ENCODE data around the gene KRTAP6-3. TPM values are rescaled to one million over a fixed set of nuclear protein-coding genes. Genes with fewer than 3 reads are reported as not detected.

KRTAP6-3 gene
- total and polyA plus RNA-seq, 12 donors: not detected

DNA sequence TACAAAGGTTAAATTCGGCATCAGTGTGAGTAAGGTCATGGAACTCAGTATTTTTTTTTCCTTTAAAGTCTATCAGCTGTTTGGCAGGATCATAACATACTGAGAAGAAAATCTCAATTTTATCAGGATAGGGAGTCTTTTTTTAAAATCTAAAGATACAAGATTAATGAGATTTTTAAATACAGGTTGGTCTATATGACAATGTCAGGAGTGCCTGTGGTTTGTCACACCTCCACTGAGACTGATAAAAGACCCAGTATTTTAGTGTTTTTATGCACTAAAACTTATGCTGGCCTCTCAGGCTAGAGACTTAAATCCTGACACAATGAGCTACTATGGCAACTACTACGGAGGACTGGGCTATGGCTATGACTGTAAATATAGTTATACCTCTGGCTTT lies 50.3 kb downstream of the KRTAP6-3 start, which contains the start of gene KRTAP20-3:
TSS of gene KRTAP20-3 (plus strand) at position 301 of the 400 bp plus-strand sequence.
- H3K36me3 ChIP-seq (replicated peaks in 1 of 2): no peaks in the 10 kb centered on the region
- no peaks in the 10 kb centered on the region for H3K27me3 ChIP-seq
- 69 to 81% (median 75%) methylated on average over 2 of the region's 2 CpGs for WGBS, 4 donors
- DNase-seq: no peak
- H3K27ac ChIP-seq: no peak within 1 kb of the TSS
- H3K9me3 ChIP-seq (replicated peaks in 1 of 3): no peaks in the 10 kb centered on the region
- no peaks in the 10 kb centered on the region for H3K4me1 ChIP-seq (replicated peaks in 1 of 2)
- intact Hi-C loops (cut with DNase I): no loop called here
- no peak within 1 kb of the TSS for H3K4me3 ChIP-seq
- TF ChIP-seq, protein P1, sequence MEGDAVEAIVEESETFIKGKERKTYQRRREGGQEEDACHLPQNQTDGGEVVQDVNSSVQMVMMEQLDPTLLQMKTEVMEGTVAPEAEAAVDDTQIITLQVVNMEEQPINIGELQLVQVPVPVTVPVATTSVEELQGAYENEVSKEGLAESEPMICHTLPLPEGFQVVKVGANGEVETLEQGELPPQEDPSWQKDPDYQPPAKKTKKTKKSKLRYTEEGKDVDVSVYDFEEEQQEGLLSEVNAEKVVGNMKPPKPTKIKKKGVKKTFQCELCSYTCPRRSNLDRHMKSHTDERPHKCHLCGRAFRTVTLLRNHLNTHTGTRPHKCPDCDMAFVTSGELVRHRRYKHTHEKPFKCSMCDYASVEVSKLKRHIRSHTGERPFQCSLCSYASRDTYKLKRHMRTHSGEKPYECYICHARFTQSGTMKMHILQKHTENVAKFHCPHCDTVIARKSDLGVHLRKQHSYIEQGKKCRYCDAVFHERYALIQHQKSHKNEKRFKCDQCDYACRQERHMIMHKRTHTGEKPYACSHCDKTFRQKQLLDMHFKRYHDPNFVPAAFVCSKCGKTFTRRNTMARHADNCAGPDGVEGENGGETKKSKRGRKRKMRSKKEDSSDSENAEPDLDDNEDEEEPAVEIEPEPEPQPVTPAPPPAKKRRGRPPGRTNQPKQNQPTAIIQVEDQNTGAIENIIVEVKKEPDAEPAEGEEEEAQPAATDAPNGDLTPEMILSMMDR (IDR thresholded peaks at IDR 0.05): no peak
- TF ChIP-seq POLR2A (IDR thresholded peaks at IDR 0.05): no peak

Small RNAs within 50 kb of the gene (small RNA-seq; reads per million reads assigned to genes)
- gene KRTAP20-1 (0 reads per million in 2 donors), gene KRTAP20-3 (0 reads per million in 2 donors), gene KRTAP20-4 (0 reads per million in 2 donors), gene KRTAP22-1 (0 reads per million in 2 donors), gene KRTAP22-2 (0 reads per million in 2 donors)

Other genes with a start within 250 kb of the KRTAP6-3 start
- gene KRTAP23-1, start 243.8 kb upstream of the KRTAP6-3 start, total RNA-seq: not detected
- gene KRTAP23-1, start 243.8 kb upstream of the KRTAP6-3 start, polyA plus RNA-seq: not detected
- under 1 TPM in 1 of 9 donors, not detected in 8; 0.41 TPM for gene KRTAP13-2, start 220.2 kb upstream of the KRTAP6-3 start, total RNA-seq
- not detected for gene KRTAP13-2, start 220.2 kb upstream of the KRTAP6-3 start, polyA plus RNA-seq
- not detected for gene KRTAP13-1, start 196.4 kb upstream of the KRTAP6-3 start, total RNA-seq
- gene KRTAP13-1, start 196.4 kb upstream of the KRTAP6-3 start, polyA plus RNA-seq: not detected
- gene KRTAP13-3, start 166.5 kb upstream of the KRTAP6-3 start, total RNA-seq: not detected
- gene KRTAP13-3, start 166.5 kb upstream of the KRTAP6-3 start, polyA plus RNA-seq: not detected
- gene KRTAP13-4, start 162.2 kb upstream of the KRTAP6-3 start, total RNA-seq: not detected
- not detected for gene KRTAP13-4, start 162.2 kb upstream of the KRTAP6-3 start, polyA plus RNA-seq
- not detected for gene KRTAP15-1, start 152.2 kb upstream of the KRTAP6-3 start, total RNA-seq
- not detected for gene KRTAP15-1, start 152.2 kb upstream of the KRTAP6-3 start, polyA plus RNA-seq
- gene KRTAP19-1, start 112.1 kb upstream of the KRTAP6-3 start, total RNA-seq: not detected
- gene KRTAP19-1, start 112.1 kb upstream of the KRTAP6-3 start, polyA plus RNA-seq: not detected
- gene KRTAP19-2, start 105.0 kb upstream of the KRTAP6-3 start, total RNA-seq: not detected
- not detected for gene KRTAP19-2, start 105.0 kb upstream of the KRTAP6-3 start, polyA plus RNA-seq
- not detected for gene KRTAP19-3, start 100.4 kb upstream of the KRTAP6-3 start, total RNA-seq
- gene KRTAP19-3, start 100.4 kb upstream of the KRTAP6-3 start, polyA plus RNA-seq: not detected
- not detected for gene KRTAP19-4, start 95.3 kb upstream of the KRTAP6-3 start, total RNA-seq
- gene KRTAP19-4, start 95.3 kb upstream of the KRTAP6-3 start, polyA plus RNA-seq: not detected
- gene KRTAP19-5, start 90.3 kb upstream of the KRTAP6-3 start, total RNA-seq: not detected
- gene KRTAP19-5, start 90.3 kb upstream of the KRTAP6-3 start, polyA plus RNA-seq: not detected
- not detected for gene KRTAP19-6, start 50.6 kb upstream of the KRTAP6-3 start, total RNA-seq
- gene KRTAP19-6, start 50.6 kb upstream of the KRTAP6-3 start, polyA plus RNA-seq: not detected
- not detected for gene KRTAP19-7, start 31.1 kb upstream of the KRTAP6-3 start, total RNA-seq
- not detected for gene KRTAP19-7, start 31.1 kb upstream of the KRTAP6-3 start, polyA plus RNA-seq
- gene KRTAP22-2, start 2.0 kb upstream of the KRTAP6-3 start, total RNA-seq: not detected
- gene KRTAP22-2, start 2.0 kb upstream of the KRTAP6-3 start, polyA plus RNA-seq: not detected
- gene KRTAP6-2, start 6.5 kb downstream of the KRTAP6-3 start, total RNA-seq: not detected
- gene KRTAP6-2, start 6.5 kb downstream of the KRTAP6-3 start, polyA plus RNA-seq: not detected
- gene KRTAP22-1, start 8.6 kb downstream of the KRTAP6-3 start, total RNA-seq: not detected
- not detected for gene KRTAP22-1, start 8.6 kb downstream of the KRTAP6-3 start, polyA plus RNA-seq
- gene KRTAP6-1, start 21.5 kb downstream of the KRTAP6-3 start, total RNA-seq: not detected
- not detected for gene KRTAP6-1, start 21.5 kb downstream of the KRTAP6-3 start, polyA plus RNA-seq
- not detected for gene KRTAP20-1, start 24.0 kb downstream of the KRTAP6-3 start, total RNA-seq
- gene KRTAP20-1, start 24.0 kb downstream of the KRTAP6-3 start, polyA plus RNA-seq: not detected
- not detected for gene KRTAP20-4, start 28.2 kb downstream of the KRTAP6-3 start, total RNA-seq
- gene KRTAP20-4, start 28.2 kb downstream of the KRTAP6-3 start, polyA plus RNA-seq: not detected
- gene KRTAP20-2, start 42.8 kb downstream of the KRTAP6-3 start, total RNA-seq: not detected
- not detected for gene KRTAP20-2, start 42.8 kb downstream of the KRTAP6-3 start, polyA plus RNA-seq
- gene KRTAP20-3, start 50.4 kb downstream of the KRTAP6-3 start, total RNA-seq: not detected
- not detected for gene KRTAP20-3, start 50.4 kb downstream of the KRTAP6-3 start, polyA plus RNA-seq
- gene KRTAP21-3, start 126.3 kb downstream of the KRTAP6-3 start, total RNA-seq: not detected
- not detected for gene KRTAP21-3, start 126.3 kb downstream of the KRTAP6-3 start, polyA plus RNA-seq
- gene KRTAP21-2, start 154.8 kb downstream of the KRTAP6-3 start, total RNA-seq: not detected
- gene KRTAP21-2, start 154.8 kb downstream of the KRTAP6-3 start, polyA plus RNA-seq: not detected
- not detected for gene KRTAP21-1, start 163.0 kb downstream of the KRTAP6-3 start, total RNA-seq
- gene KRTAP21-1, start 163.0 kb downstream of the KRTAP6-3 start, polyA plus RNA-seq: not detected
- gene KRTAP8-1, start 220.8 kb downstream of the KRTAP6-3 start, total RNA-seq: not detected
- not detected for gene KRTAP8-1, start 220.8 kb downstream of the KRTAP6-3 start, polyA plus RNA-seq
- gene KRTAP7-1, start 237.3 kb downstream of the KRTAP6-3 start, total RNA-seq: not detected
- gene KRTAP7-1, start 237.3 kb downstream of the KRTAP6-3 start, polyA plus RNA-seq: not detected